Measurements from ENCODE around the gene VGLL1. TPM values are rescaled to one million over a fixed set of nuclear protein-coding genes. Genes with fewer than 3 reads are reported as not detected.

VGLL1 gene
- total RNA-seq, 2 donors from 2014 or later: not detected

DNA sequence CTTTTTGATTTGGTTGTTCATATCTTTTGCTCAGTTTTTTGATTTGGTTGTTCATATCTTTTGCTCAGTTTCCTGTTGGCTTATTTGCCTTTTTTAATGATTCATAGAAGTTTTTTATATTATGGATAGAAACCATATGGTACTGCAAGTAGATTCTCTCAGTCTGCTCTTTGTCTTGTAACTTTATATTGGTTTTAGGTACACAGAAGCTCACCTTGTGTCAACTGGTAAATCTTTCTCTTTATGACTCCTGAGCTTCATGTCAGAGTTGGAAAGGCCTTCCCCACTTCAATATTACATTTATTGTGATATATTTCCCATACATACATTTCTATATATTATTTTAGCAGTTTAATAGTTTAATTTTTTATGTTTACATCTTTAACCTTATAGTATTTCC is 8.2 kb upstream of the VGLL1 start:
- Histone ChIP-seq H3K27ac (no peak overlapping the region), H3K4me1 (ENCODE audit: control insufficient read depth in 1 of 2, low read depth in 2 of 2) (peaks cover 0 to 6% of the 10 kb centered on the region in 2 donors), H3K27me3 (replicated peaks; ENCODE audit: insufficient read depth) (no peaks in the 10 kb centered on the region), H3K4me3 (no peak overlapping the region), H3K9me3 (no peaks in the 10 kb centered on the region), H3K36me3 (no peaks in the 10 kb centered on the region)
- DNase-seq (ENCODE audit: low spot score) (no peak), ATAC-seq (ENCODE audit: insufficient number of reproducible peaks, low FRiP score, low read depth) (no peak)
- TF ChIP-seq, protein P1, sequence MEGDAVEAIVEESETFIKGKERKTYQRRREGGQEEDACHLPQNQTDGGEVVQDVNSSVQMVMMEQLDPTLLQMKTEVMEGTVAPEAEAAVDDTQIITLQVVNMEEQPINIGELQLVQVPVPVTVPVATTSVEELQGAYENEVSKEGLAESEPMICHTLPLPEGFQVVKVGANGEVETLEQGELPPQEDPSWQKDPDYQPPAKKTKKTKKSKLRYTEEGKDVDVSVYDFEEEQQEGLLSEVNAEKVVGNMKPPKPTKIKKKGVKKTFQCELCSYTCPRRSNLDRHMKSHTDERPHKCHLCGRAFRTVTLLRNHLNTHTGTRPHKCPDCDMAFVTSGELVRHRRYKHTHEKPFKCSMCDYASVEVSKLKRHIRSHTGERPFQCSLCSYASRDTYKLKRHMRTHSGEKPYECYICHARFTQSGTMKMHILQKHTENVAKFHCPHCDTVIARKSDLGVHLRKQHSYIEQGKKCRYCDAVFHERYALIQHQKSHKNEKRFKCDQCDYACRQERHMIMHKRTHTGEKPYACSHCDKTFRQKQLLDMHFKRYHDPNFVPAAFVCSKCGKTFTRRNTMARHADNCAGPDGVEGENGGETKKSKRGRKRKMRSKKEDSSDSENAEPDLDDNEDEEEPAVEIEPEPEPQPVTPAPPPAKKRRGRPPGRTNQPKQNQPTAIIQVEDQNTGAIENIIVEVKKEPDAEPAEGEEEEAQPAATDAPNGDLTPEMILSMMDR (IDR thresholded peaks at IDR 0.05): no peak

DNA sequence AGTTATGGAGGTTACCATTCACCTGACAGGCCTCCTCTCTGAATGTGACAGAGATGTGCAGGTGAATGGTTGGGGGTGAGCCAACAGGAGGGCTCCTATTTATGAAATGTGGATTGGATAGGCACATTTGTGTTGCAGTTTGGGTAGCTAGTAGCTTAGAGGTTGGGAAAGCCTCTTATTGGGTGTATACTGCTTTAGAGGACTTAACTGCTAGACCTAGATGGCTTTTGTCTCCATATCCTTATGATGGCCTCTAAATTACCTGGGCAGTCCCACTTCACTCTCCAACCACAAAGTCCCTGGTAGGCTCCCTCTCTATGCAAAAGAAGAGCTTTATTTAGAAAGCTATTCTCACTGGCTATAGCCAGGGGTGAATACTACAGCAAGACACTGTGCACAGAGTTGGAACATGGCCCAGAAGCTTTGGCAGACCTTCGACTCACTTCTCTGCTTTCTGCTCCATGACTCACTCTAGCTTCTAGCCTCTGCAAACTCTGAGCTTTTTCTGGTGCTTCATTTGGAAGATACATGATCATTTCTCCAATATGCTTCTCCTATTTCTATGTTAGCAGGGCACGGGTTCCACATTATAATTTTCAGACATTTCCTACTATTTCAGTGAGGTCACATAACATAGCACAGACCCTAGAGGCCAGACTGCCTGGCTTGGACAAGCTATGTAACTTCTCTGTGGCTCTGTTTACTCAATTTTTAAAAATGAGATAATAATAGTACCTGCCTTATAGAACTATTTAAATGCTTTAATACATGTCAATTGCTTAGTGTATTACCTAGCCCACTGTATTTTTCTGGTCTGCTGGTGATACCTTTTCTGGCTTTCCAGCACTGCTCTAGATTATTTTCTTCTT is 6.0 kb upstream of the VGLL1 start:
- Histone ChIP-seq H3K27me3 (replicated peaks; ENCODE audit: insufficient read depth) (no peaks in the 10 kb centered on the region), H3K4me1 (ENCODE audit: control insufficient read depth in 1 of 2, low read depth in 2 of 2) (peaks cover 0 to 6% of the 10 kb centered on the region in 2 donors), H3K9me3 (no peaks in the 10 kb centered on the region), H3K36me3 (no peaks in the 10 kb centered on the region), H3K4me3 (no peak overlapping the region), H3K27ac (no peak overlapping the region)
- DNase-seq (ENCODE audit: low spot score) (peak; percentile 33), ATAC-seq (ENCODE audit: insufficient number of reproducible peaks, low FRiP score, low read depth) (peak; percentile 69)
- TF ChIP-seq, protein P1 (IDR thresholded peaks at IDR 0.05): no peak

- ATAC-seq (ENCODE audit: insufficient number of reproducible peaks, low FRiP score, low read depth): no peak
- Histone ChIP-seq H3K27me3 (replicated peaks; ENCODE audit: insufficient read depth) (no peaks in the 10 kb centered on the region), H3K4me3 (no peak overlapping the region), H3K27ac (no peak overlapping the region), H3K4me1 (ENCODE audit: control insufficient read depth in 1 of 2, low read depth in 2 of 2) (peaks cover 0 to 6% of the 10 kb centered on the region in 2 donors), H3K9me3 (no peaks in the 10 kb centered on the region), H3K36me3 (no peaks in the 10 kb centered on the region)
- DNase-seq (ENCODE audit: low spot score): no peak
- TF ChIP-seq, protein P1 (IDR thresholded peaks at IDR 0.05): no peak
Observed at GRCh38 chrX:136528645-136529315, 3.2 kb upstream of the VGLL1 start.

- H3K36me3 ChIP-seq: no peaks in the 10 kb centered on the region
- no peak for ATAC-seq (ENCODE audit: insufficient number of reproducible peaks, low FRiP score, low read depth)
- no peaks in the 10 kb centered on the region for H3K9me3 ChIP-seq
- no peak overlapping the region for H3K27ac ChIP-seq
- no peaks in the 10 kb centered on the region for H3K27me3 ChIP-seq (replicated peaks; ENCODE audit: insufficient read depth)
- H3K4me3 ChIP-seq: no peak overlapping the region
- no peak for DNase-seq (ENCODE audit: low spot score)
- peaks cover 0 to 6% of the 10 kb centered on the region in 2 donors for H3K4me1 ChIP-seq (ENCODE audit: control insufficient read depth in 1 of 2, low read depth in 2 of 2)
- TF ChIP-seq, protein P1 (IDR thresholded peaks at IDR 0.05): no peak
Observed at GRCh38 chrX:136529795-136530194, 2.2 kb upstream of the VGLL1 start.

DNA sequence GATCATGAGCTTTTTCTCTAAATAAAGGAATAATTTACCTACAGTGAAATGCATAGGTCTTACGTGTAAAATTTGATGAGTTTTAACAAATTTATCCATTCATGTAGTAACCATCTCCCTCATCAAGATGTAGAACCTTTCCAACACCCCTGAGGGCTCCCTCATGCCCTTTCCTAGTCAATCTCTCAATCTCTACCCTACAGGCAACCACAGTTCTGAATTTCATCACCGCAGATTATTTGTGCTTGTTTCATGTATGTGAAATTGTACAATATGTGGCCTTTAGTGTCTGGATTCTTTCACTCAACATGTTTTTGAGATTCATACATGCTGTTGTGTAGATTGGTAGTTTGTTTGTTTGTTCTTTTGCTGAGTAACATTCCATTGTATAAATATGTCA is 2.1 kb downstream of the VGLL1 start:
- ATAC-seq (ENCODE audit: insufficient number of reproducible peaks, low FRiP score, low read depth): no peak
- Histone ChIP-seq H3K4me3 (no peak overlapping the region), H3K27me3 (replicated peaks; ENCODE audit: insufficient read depth) (no peaks in the 10 kb centered on the region), H3K36me3 (no peaks in the 10 kb centered on the region), H3K27ac (no peak overlapping the region), H3K4me1 (ENCODE audit: control insufficient read depth in 1 of 2, low read depth in 2 of 2) (no peaks in the 10 kb centered on the region), H3K9me3 (no peaks in the 10 kb centered on the region)
- DNase-seq (ENCODE audit: low spot score): no peak
- TF ChIP-seq, protein P1 (IDR thresholded peaks at IDR 0.05): no peak

Data from thoracic aorta (tissue), 2 donors.